ENCODE measurements around the gene HAPLN1.

HAPLN1 gene

DNA sequence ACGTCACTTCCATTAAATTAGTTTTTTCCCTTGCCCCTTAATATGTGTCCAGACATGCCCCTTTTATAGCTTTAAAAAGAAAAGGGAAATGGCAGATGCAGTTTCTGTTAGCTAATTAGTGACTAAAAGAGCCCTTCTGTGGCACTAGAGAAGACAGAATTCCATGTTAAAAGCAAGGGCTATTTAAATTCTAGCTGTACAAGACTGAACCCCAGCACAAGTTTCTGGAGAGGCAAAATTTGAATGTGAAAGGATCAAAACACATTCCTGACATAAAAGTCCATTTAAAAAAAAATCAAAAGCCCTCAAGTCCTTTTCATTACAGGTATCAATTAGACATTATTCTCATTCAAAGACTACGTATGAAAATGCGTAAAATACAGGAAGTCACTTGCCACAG, 78.7 kb downstream of the HAPLN1 start:
- no peak for DNase-seq (ENCODE audit: low spot score)

GRCh38 chr5:83639911-83640310, 80.7 kb downstream of the HAPLN1 start:
- no peak for DNase-seq (ENCODE audit: low spot score)

- DNase-seq (ENCODE audit: low spot score) = no peak
These were observed 84.5 kb downstream of the HAPLN1 start for GRCh38 chr5:83636156-83636555.

GRCh38 chr5:83633285-83633684, 87.4 kb downstream of the HAPLN1 start:
- no peak for DNase-seq (ENCODE audit: low spot score)

- no peak for DNase-seq (ENCODE audit: low spot score)
These were observed 87.8 kb downstream of the HAPLN1 start for GRCh38 chr5:83632874-83633273.

DNA sequence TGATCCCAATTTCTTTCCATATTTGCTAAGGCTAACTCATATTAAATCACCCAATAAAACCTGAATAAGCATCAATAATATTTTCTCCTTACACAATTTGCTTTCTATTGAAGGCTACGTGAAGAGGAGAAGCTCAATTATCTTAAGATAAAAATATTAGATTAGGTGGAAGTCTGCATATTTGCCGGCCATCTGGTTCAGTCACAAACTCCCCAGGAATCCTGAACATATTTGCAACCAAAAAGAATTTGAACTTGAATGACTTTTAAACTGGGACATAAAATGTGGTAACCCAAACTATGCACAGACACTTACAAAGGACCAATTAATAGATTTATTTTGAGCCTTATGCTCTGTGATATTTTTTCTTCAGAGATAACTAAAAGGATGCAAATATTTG, 92.3 kb downstream of the HAPLN1 start:
- no peak for DNase-seq (ENCODE audit: low spot score)

DNA sequence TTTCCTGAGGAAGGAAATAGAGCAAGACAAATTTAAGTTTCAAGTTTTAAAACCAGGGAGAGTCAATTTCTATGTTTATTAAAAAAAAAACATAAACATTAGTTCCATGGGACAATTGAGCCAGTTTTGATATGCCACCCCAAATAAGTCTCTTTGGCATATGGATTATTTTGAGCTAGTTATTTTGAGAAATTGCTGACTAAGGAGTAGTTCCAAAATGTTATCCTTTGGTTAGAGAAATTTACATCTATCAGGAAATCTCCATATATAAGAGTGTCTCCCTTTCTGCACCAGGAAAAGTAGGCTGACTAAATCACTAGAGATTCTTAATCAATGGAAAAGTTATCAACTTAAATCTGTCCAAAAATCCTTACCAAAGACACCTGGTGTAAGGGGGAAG, 105.8 kb downstream of the HAPLN1 start:
- DNase-seq (ENCODE audit: low spot score) = no peak

GRCh38 chr5:83608122-83608521, 112.5 kb downstream of the HAPLN1 start:
- DNase-seq (ENCODE audit: low spot score) = peak; percentile 60

DNA sequence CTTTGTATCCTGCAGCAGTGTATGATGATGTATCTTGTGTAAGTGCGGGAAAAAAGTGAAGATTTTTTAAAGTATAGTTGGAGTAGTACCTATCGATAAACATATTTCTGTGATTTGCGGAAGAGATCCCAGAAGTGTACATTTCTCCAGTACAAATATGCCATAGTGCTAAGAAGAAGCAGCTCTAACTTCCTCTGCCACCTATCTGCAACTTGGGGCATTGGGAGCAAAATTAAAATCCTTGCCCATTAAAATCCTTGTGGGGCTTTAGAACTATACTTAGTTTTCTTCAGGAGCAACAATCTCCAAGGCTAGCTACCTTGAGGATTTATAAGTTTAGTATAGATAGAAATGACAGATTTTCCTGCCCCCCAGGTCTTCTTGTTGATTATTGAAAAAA, 125.4 kb downstream of the HAPLN1 start:
- DNase-seq (ENCODE audit: low spot score) = peak; percentile 8

DNA sequence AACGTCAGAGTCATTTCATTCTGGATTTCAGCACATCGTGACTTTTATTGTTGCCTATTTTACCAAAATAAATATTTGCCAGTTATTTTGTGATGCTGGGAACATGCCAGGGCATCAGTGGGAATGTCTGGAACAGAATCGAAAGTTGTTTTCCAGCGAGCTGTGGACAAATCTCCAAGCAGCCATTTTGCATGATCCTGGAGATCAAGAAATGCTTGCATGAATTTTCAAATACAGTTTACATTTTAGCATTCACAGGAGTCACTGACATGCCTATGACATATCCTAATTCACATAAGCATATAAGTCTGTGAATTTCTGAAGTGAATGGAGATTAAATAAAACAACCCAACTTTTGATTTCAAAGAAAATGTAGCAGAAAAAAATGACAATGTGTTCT, 129.7 kb downstream of the HAPLN1 start:
- DNase-seq (ENCODE audit: low spot score) = no peak

DNA sequence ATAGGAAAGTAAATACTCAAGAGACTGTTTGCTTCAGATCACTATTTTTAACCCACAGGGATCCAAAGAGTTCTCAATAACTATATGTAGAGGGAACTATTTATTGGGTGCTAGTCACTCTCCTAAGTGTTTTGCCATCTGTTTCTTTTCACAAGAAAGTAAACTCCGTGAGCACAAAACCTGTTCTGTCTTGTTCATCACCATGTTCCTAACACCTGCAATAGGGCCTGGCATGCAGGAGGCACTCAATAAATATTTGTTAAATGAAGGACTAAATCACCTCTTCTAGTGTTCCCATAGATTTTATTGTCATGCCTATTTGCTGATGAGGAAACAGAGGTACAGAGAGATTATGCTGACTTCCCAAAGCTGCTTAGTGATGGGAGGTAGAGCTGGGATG, 130.9 kb downstream of the HAPLN1 start:
- no peak for DNase-seq (ENCODE audit: low spot score)

Measured in RKO (cell line).